GM12878 (cell line): Measurements from ENCODE around the gene DIP2B. TPM values are rescaled to one million over a fixed set of nuclear protein-coding genes. Genes with fewer than 3 reads are reported as not detected.

Experiments used
- ATAC-seq: fragments of 200-7000 bp; cut with Tn5 transposase; 3 replicates; pipeline ENCODE4 v1.9.1; 2020; ENCODE audit warnings: mild to moderate bottlenecking, moderate library complexity
- BruUV-seq: library from RNA; stranded (reverse); fragments of 400-500 nt; replicated peaks from 2 replicates; lab custom pipeline; 2021; lab: Mats Ljungman, UMichigan
- CTCF ChIA-PET: fragments of 300-600 bp; sonication (Branson Sonifier 250); formaldehyde crosslinking; extraction: SDS; loops from one replicate; lab custom pipeline; 2021; ENCODE audit warnings: inconsistent platforms; lab: Yijun Ruan, JAX
- POLR2A ChIA-PET: fragments of 350-600 bp; formaldehyde crosslinking; extraction: SDS; loops from one replicate; lab custom pipeline; 2021; ENCODE audit warnings: inconsistent platforms; lab: Charles Lee
- RAD21 ChIA-PET: fragments of 300-600 bp; sonication (Branson Sonifier 250); formaldehyde crosslinking; loops from one replicate; lab custom pipeline; 2023; ENCODE audit warnings: antibody characterized with exemption; ENCODE audit not compliant: unreplicated experiment; lab: Charles Lee
- SMC1A ChIA-PET: fragments of 300-600 bp; sonication (Branson Sonifier 250); formaldehyde crosslinking; loops from one replicate; lab custom pipeline; 2023; ENCODE audit not compliant: unreplicated experiment, uncharacterized antibody; lab: Charles Lee
- DNase-seq: peaks from one replicate; pipeline ENCODE4 v3.0.0-alpha.2; 2011; ENCODE audit warnings: low read depth, low spot score
- FAIRE-seq: peaks from 3 replicates; lab custom pipeline; 2011; peaks lifted over from hg19 to GRCh38; lab: Jason Lieb, UNC
- H2AFZ ChIP-seq: 2 replicates; pipeline ENCODE4 v1.6.0; 2011; ENCODE audit warnings: low read depth, low read length, control low read depth; ENCODE audit not compliant: control insufficient read depth
- H3K27ac ChIP-seq: 2 replicates; pipeline ENCODE4 v1.5.1; 2011; ENCODE audit warnings: control low read depth; ENCODE audit not compliant: control insufficient read depth, insufficient read depth
- H3K27me3 ChIP-seq, 2 experiments: replicated peaks in 1 of 2; 2 replicates each; pipeline versions ENCODE4 v1.6.0 to v1.6.1; 2011; ENCODE audit warnings: low read length in 1 of 2; ENCODE audit not compliant: control insufficient read depth in 2 of 2, insufficient read depth in 2 of 2
- H3K36me3 ChIP-seq, 2 experiments: 2 replicates each; pipeline ENCODE4 v1.5.1; 2011; ENCODE audit warnings: low read length in 1 of 2; ENCODE audit not compliant: control insufficient read depth in 2 of 2, insufficient read depth in 2 of 2
- H3K4me1 ChIP-seq: 2 replicates; pipeline ENCODE4 v1.6.1; 2011; ENCODE audit warnings: mild to moderate bottlenecking, low read length, moderate library complexity, mixed read lengths; ENCODE audit not compliant: control insufficient read depth, insufficient read depth
- H3K4me2 ChIP-seq: 2 replicates; pipeline ENCODE4 v1.6.0; 2011; ENCODE audit warnings: control low read depth; ENCODE audit not compliant: control insufficient read depth, insufficient read depth
- H3K4me3 ChIP-seq: fragments of 200-600 bp; sonication (generic); 2 replicates; pipeline ENCODE4 v1.5.1; 2016
- H3K79me2 ChIP-seq: 2 replicates; pipeline ENCODE4 v1.6.0; 2011; ENCODE audit warnings: low read length; ENCODE audit not compliant: control insufficient read depth, insufficient read depth
- H3K9ac ChIP-seq: 2 replicates; pipeline ENCODE4 v1.8.0; 2011; ENCODE audit warnings: low read length, control low read depth, mixed read lengths; ENCODE audit not compliant: control insufficient read depth, insufficient read depth
- H3K9me3 ChIP-seq: replicated peaks from 3 replicates; pipeline ENCODE4 v1.5.1; 2011; ENCODE audit warnings: mild to moderate bottlenecking, low read length; ENCODE audit not compliant: control insufficient read depth, insufficient read depth
- H4K20me1 ChIP-seq: 2 replicates; pipeline ENCODE4 v1.6.0; 2011; ENCODE audit not compliant: control insufficient read depth, insufficient read depth
- ATF3 ChIP-seq: IDR thresholded peaks from 2 replicates; pipeline ENCODE4 v1.6.1; 2011; ENCODE audit warnings: low read depth, mild to moderate bottlenecking, low read length, moderate library complexity, borderline replicate concordance; ENCODE audit errors: extremely low read depth
- POLR2AphosphoS2 ChIP-seq: IDR thresholded peaks from 2 replicates; pipeline ENCODE4 v1.6.1; 2011; ENCODE audit warnings: low read depth, mild to moderate bottlenecking, low read length, improper control_type of control experiment, moderate library complexity
- ZZZ3 ChIP-seq: IDR thresholded peaks from 2 replicates; pipeline ENCODE4 v1.6.1; 2011; ENCODE audit warnings: low read depth; ENCODE audit not compliant: control insufficient read depth, insufficient read length
- WGBS: methylation state at CpG from one replicate; pipeline ENCODE4 v1.1.6; 2016; ENCODE audit warnings: low lambda C conversion rate; ENCODE audit not compliant: insufficient replicate concordance, insufficient coverage; ENCODE audit errors: missing lambda C conversion rate; 5-methylcytosine and 5-hydroxymethylcytosine counted together
- in situ Hi-C: fragments of 300-500 bp; cut with MboI; formaldehyde crosslinking; loops from 9 replicates; pipeline ENCODE4 v1.14.3; 2018; ENCODE audit warnings: mixed read lengths
- intact Hi-C: fragments of 100-400 bp; cut with micrococcal nuclease; formaldehyde crosslinking; loops from one replicate; pipeline ENCODE4 v1.14.2; 2022; ENCODE audit not compliant: unreplicated experiment
- polyA plus RNA-seq, 11 experiments: library from polyadenylated mRNA; depleted of rRNA in 4 of 11; unstranded in 6 of 11; stranded (reverse) in 5 of 11; fragments of >200 nt; fragmentation: Nextera tagmentation in 4 of 11; fragmentation: Illumina TruSeq in 1 of 11; extraction: Ambion mirVana in 4 of 11; extraction: Trizol in 1 of 11; gene quantifications; 1 replicate in 1 of 11; 2 replicates in 10 of 11; pipeline versions ENCODE4 v1.2.1 to v1.2.3, GENCODE V29; 2011 to 2016; ENCODE audit warnings: inconsistent platforms in 2 of 11, missing spikeins in 2 of 11, low read depth in 1 of 11
- total RNA-seq, 4 experiments: library from RNA; depleted of rRNA in 3 of 4; stranded (reverse); fragments of >200 nt in 3 of 4; fragmentation: Illumina TruSeq in 1 of 4; extraction: Trizol in 1 of 4; gene quantifications; 2 replicates each; pipeline versions ENCODE4 v1.2.1 to v1.2.3, GENCODE V29; 2013 to 2021
- TF ChIP-seq, protein P1 (sequence below): fragments of 450-650 bp; IDR thresholded peaks from 2 replicates; pipeline ENCODE4 v1.6.1; 2017; ENCODE audit warnings: mild to moderate bottlenecking, moderate library complexity
- TF ChIP-seq, protein P2 (sequence below): IDR thresholded peaks from 2 replicates; pipeline ENCODE4 v1.6.1; 2012; ENCODE audit warnings: improper control_type of control experiment, low read depth, low read length; ENCODE audit not compliant: insufficient replicate concordance

The DIP2B gene
- total and polyA plus RNA-seq, 10 of the 15 experiments (the other 5 are each of a cell fraction or from before 2014, with no cell fraction given) = 4.5 to 30.0 (median 18.6) TPM

DNA sequence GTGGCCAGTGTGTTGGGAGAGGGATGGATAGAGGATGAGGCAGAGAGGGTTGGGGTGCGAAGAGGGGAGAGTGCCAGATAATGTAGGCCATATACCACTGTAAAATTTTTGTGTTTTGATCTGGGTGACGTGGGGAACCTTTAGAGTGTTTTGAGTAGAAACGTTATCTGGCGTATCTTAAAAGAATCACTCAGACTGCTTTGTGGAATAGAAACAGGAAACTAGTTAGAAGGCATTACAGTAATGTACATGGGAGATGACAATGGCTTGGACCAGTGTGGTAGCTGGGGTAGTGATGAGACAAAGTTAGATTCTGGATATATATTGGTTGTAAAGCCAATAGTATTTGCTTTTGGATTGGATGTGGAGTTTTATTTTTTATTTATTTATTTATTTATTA is 279.7 kb downstream of the DIP2B start:
- peak; percentile 27 for FAIRE-seq
- ATAC-seq = peak; percentile 35; the same call in 2 of the 3 replicates
- ChIA-PET POLR2A (interaction anchor here (0.5 kb wide), 1 partner anchor 1623 kb away, joined by 7 read pairs; no protein-coding TSS in a partner anchor), RAD21 (no interaction called here), CTCF (no interaction called here), SMC1A (no interaction called here)
- 81% methylated on average over 4 of the region's 4 CpGs for WGBS
- Histone ChIP-seq H3K27ac (no peak overlapping the region), H3K9ac (no peak overlapping the region), H2AFZ (no peak overlapping the region), H3K27me3 (no peaks in the 10 kb centered on the region), H3K9me3 (peaks cover 5% of the 10 kb centered on the region; the same call in 2 of the 3 replicates), H3K4me3 (no peak overlapping the region), H3K36me3 (peaks cover 0 to 12% of the 10 kb centered on the region in 2 experiments; a peak in 3 of 4 replicates), H3K4me2 (no peak overlapping the region), H3K4me1 (no peaks in the 10 kb centered on the region), H4K20me1 (no peaks in the 10 kb centered on the region), H3K79me2 (no peaks in the 10 kb centered on the region; the same call in 1 of the 2 replicates)
- TF ChIP-seq, protein P1, sequence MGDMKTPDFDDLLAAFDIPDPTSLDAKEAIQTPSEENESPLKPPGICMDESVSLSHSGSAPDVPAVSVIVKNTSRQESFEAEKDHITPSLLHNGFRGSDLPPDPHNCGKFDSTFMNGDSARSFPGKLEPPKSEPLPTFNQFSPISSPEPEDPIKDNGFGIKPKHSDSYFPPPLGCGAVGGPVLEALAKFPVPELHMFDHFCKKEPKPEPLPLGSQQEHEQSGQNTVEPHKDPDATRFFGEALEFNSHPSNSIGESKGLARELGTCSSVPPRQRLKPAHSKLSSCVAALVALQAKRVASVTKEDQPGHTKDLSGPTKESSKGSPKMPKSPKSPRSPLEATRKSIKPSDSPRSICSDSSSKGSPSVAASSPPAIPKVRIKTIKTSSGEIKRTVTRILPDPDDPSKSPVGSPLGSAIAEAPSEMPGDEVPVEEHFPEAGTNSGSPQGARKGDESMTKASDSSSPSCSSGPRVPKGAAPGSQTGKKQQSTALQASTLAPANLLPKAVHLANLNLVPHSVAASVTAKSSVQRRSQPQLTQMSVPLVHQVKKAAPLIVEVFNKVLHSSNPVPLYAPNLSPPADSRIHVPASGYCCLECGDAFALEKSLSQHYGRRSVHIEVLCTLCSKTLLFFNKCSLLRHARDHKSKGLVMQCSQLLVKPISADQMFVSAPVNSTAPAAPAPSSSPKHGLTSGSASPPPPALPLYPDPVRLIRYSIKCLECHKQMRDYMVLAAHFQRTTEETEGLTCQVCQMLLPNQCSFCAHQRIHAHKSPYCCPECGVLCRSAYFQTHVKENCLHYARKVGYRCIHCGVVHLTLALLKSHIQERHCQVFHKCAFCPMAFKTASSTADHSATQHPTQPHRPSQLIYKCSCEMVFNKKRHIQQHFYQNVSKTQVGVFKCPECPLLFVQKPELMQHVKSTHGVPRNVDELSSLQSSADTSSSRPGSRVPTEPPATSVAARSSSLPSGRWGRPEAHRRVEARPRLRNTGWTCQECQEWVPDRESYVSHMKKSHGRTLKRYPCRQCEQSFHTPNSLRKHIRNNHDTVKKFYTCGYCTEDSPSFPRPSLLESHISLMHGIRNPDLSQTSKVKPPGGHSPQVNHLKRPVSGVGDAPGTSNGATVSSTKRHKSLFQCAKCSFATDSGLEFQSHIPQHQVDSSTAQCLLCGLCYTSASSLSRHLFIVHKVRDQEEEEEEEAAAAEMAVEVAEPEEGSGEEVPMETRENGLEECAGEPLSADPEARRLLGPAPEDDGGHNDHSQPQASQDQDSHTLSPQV = no peak
- TF ChIP-seq POLR2AphosphoS2 = no peak
- TF ChIP-seq ATF3 = no peak
- TF ChIP-seq, protein P2, sequence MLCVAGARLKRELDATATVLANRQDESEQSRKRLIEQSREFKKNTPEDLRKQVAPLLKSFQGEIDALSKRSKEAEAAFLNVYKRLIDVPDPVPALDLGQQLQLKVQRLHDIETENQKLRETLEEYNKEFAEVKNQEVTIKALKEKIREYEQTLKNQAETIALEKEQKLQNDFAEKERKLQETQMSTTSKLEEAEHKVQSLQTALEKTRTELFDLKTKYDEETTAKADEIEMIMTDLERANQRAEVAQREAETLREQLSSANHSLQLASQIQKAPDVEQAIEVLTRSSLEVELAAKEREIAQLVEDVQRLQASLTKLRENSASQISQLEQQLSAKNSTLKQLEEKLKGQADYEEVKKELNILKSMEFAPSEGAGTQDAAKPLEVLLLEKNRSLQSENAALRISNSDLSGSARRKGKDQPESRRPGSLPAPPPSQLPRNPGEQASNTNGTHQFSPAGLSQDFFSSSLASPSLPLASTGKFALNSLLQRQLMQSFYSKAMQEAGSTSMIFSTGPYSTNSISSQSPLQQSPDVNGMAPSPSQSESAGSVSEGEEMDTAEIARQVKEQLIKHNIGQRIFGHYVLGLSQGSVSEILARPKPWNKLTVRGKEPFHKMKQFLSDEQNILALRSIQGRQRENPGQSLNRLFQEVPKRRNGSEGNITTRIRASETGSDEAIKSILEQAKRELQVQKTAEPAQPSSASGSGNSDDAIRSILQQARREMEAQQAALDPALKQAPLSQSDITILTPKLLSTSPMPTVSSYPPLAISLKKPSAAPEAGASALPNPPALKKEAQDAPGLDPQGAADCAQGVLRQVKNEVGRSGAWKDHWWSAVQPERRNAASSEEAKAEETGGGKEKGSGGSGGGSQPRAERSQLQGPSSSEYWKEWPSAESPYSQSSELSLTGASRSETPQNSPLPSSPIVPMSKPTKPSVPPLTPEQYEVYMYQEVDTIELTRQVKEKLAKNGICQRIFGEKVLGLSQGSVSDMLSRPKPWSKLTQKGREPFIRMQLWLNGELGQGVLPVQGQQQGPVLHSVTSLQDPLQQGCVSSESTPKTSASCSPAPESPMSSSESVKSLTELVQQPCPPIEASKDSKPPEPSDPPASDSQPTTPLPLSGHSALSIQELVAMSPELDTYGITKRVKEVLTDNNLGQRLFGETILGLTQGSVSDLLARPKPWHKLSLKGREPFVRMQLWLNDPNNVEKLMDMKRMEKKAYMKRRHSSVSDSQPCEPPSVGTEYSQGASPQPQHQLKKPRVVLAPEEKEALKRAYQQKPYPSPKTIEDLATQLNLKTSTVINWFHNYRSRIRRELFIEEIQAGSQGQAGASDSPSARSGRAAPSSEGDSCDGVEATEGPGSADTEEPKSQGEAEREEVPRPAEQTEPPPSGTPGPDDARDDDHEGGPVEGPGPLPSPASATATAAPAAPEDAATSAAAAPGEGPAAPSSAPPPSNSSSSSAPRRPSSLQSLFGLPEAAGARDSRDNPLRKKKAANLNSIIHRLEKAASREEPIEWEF = no peak
- TF ChIP-seq ZZZ3 = no peak
- BruUV-seq = no TSS peak
- in situ Hi-C loops (no loop called here), intact Hi-C loops (no loop called here)
- DNase-seq = no peak
